NCI-H1417 treated with DMSO at 0.1 percent for 48 hours (cell line): Measurements from ENCODE around the gene SCRN2.

ENCODE experiments used
- DNase-seq: peaks from one replicate; lab custom pipeline; 2025; lab: John Stamatoyannopoulos, UW

The SCRN2 gene

GRCh38 chr17:47872019-47872650 lies 31.1 kb upstream of the SCRN2 start:
- DNase-seq, result no peak

- no peak for DNase-seq
These were observed 30.0 kb upstream of the SCRN2 start for GRCh38 chr17:47871048-47871447.

GRCh38 chr17:47870056-47870455 lies 29.0 kb upstream of the SCRN2 start:
- DNase-seq, result no peak

- no peak for DNase-seq
These were observed 28.0 kb upstream of the SCRN2 start for GRCh38 chr17:47869114-47869513.

DNA sequence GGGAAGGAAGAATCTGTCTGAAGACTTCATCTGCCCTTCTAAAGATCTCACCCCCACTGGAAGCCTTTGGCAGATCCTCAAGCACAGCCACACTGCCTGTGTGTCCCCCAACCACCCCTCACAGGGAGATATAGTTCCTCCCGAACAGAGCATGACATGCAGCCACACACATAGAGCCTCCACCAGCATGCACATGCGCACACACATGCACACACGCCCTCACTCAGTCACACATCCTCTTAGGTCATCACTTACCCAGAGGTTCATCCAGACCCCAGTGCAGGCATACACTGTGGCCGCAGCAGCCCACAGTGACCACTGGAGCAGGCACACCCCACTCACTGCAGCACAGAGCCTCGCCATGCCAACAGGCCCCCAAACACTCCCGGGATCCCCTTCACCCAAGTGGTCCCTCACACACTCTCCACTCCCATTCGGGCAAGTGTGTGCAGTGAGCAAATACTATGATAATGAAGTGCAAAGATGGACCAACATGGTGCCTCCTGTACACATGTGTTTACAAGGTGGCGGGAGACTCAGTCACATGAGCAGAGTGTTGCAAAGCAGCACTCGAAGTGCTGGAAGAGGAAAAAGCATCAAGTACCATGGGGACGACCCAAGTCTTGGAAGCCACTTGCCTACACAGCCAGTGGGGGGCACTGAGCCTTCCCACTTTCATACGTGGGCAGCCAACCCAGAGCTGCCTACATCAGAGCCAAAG lies 26.9 kb upstream of the SCRN2 start:
- DNase-seq, result no peak

DNA sequence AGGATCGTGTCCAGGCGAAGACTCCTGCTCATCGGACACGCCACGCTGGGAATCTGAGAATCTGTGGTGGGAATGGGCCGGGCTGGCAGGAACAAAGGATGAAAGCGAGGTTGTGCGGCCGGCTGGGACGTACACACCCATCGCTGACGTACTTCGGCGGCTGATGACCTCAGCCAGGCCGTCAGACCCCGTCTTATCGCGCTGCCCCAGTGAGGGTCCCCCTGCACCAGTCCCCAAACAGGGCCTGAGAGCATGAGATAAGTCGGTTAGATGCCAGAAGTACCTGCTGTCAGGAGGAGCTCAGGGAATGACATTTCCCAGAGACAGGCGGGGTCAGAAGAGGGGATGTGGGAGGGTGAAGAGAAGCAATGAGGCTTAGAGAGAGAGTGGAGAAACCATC lies 25.9 kb upstream of the SCRN2 start:
- no peak for DNase-seq

- no peak for DNase-seq
These were observed 23.7 kb upstream of the SCRN2 start for GRCh38 chr17:47864791-47865216.

GRCh38 chr17:47862621-47863440 lies 21.8 kb upstream of the SCRN2 start:
- no peak for DNase-seq

DNA sequence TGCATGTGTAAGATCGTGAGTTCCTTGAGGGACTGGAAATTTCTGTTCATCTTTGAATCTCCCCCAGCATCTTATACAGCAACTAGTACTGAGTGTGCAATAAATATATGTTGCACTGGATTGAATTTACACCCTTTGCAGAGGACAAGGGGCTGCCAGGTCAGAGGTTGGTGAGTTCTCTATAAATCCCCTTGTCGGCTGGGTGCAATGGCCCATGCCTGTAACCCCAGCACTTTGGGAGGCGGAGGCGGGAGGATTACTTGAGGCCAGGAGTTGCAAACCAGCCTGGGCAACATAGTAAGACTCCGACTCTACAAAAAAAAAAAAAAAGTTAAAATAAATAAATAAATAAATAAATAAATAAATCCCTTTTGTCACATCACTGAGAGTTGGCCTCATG lies 19.3 kb upstream of the SCRN2 start:
- no peak for DNase-seq

DNA sequence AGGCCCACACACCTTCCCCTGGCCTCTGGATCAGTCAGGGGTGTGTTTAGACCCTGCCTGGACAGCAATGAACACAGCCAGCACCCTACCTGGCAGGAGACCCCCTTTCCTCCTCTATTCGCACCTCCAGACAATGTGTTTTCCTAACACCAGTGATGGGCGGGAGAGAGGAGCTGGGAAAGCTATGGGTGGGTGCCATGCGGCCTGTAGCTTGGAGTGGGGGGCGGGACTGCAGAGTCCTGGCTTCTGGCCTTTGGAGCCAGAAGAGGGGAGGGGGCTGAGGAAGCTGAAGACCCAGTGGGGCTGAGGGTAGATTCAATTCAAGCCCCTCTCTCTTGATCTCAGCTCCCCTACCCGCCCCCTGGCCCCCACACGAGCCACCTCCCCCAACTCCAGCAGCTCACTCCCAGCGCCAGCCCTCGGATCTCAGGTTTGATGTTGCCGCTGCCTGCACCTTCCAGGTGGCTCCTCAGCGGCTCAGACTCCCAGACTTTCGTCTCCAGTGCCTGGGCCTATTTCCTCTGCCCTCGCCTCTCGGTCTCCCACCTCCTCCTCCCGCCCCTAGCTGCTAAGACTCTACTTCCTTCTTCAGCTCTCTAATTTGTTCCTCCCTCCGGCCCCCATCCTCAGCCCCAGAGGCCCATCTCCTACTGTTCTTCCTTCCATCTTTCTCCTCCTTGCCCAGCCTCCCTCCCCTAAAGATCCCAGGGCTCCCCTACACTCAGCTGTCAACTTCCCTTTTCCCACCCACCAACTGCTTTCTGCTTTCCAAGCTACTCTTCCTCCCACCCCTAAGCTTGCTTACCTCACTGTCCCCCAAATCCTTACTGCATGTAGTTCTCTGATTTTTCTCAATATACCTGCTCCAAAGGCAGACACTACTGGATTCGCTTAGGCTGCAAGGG lies 16.7 kb upstream of the SCRN2 start:
- DNase-seq, result no peak

DNA sequence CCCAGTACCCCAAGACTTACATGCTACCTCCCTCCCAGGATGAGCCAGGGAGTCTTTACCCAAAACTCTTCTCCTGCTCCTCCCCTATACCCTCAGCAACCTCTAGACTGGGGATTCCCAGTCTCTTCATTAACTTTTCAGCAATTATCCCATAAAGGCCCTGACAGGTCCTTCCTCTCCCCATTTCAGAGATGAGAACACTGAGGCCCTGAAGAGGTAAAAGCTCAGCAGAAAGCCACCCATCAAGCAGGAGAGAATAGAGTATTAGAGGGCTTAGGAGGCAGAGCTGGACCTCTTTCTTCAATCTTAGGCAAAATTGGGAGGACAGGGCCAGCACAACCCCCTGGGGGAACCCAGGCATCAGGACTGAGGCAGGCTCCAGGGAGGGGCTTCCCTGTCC lies 15.8 kb upstream of the SCRN2 start:
- DNase-seq, result no peak

DNA sequence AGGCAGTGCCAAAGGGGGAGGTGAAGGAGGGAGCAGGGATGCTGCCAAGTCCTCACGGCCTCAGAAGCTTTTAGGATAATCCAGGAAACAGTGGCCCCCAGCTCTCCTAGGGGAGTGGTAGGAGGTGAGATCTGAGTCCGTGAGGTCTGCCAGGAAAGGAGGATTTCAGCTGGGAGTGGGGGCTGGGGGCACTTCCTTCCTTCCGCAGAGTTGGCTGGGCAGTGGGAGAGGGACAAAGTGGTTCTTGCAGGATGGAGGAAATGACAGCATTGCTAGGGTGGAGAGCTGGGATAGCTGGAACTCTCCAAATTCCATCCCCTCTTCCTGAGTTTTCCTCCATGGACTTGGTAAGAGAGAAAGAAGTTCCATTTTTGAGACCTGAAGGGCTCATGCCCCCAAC lies 14.7 kb upstream of the SCRN2 start:
- no peak for DNase-seq

DNA sequence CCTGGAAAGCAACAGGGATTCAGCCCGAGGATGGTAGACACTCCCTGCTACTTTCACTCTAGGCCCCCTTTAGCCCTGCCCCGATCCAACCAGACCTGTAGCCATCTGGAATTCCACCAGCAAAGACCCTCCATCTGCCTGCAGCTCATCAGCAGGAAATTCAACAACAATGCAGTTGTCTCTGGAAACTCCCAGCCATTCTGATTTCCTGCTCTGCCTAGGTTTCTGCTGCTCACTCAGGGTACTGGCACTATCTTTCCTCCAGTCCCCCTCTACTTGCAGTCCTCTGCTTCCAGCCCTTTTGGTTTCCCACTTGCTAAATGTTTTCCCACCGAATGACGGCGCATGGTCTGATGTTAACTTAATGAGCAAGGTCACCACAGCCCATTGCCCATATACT lies 12.5 kb upstream of the SCRN2 start:
- DNase-seq, result no peak

GRCh38 chr17:47852113-47852949 lies 11.3 kb upstream of the SCRN2 start:
- no peak for DNase-seq

DNA sequence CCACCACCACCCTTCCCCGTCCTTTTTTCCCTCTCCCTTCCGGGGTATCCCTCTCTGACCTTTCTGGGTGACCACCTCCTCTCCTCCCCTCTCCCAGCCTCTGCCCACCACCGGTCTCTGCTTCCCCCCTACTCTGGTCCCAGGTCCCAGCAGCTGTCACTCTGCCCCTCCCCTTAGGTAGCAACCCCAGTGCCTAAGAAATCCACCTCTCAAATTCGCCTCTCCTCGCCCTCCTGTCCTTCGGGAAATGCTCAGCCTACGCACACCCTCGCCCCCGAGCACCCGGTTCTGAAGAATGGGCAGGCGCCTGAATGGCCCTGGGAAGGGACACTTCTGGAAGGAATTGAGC lies 10.7 kb upstream of the SCRN2 start:
- DNase-seq, result no peak

DNA sequence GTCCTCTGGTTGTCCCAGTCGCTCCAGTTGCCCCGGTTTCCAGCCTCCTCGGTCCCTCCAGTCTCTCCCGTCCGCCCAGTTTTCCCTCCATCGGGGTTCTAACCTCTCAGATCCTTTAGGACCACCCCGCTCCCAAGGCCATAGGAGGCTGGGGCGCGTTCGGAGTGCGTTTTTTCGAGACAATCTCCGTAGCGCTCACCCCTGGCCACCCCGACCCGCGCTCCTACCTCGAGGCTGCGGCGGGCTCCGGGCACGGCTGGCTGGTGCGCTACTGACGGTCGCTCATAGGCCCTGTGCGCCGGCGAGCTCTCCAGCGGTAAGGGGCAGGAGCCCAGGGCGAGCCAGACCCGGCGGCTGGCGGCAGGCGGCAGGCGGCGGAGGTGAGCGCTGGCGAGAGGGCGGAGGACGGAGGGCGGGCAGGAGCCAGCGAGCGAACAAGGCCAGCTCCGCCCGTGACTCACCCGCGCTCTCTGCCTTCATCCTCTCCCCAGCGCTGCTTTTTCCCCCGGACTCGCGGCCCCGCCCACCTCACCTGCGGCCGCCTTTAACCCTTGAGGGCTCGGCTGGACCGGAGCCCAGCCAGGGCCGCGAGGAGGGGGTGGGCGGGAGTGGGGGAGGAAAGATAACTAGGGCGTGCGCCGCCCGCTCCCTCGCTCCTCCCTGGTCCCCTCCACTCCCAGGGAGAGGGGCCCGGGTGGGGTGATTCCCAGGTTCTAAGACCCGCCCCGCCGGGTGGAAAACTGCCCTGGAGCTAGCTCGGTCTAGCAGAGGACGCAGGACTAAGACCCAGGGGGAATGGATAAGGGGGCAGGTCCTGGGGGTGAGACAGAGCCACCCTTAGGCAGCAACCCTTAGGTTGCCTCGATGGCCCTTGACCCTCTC lies 9.9 kb upstream of the SCRN2 start, which contains the start of gene SP6:
Gene SP6, minus strand, starts transcription at position 472 of the 882 bp plus-strand sequence. CDS start 2,734 bp downstream, outside the sequence.
- DNase-seq, result peak; percentile 43

DNA sequence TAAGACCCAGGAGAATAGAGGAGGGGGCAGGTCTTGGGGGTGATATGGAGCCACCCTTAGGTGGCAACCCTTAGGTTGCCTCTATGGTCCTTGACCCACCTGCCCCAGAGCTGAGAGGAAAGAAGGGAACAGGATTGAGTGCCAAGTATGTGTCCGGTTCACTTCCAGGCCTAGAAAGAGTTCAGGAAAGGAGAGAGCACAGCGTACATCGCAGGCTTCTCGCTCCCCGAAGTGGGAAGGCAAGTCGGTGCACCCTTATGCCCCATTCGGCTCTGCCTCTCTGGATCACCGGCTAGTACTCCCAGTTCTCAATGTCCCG lies 9.3 kb upstream of the SCRN2 start:
- DNase-seq, result no peak

GRCh38 chr17:47848198-47848513 lies 7.1 kb upstream of the SCRN2 start:
- DNase-seq, result no peak

- no peak for DNase-seq
These were observed 6.5 kb upstream of the SCRN2 start for GRCh38 chr17:47847341-47848197.
